SW480 (cell line): ENCODE results near the gene NOG.

Source experiments
- DNase-seq: peaks from one replicate; pipeline ENCODE4 v3.0.0-alpha.2; 2016; ENCODE audit warnings: low spot score

Gene NOG

GRCh38 chr17:56638591-56639051 lies 45.1 kb downstream of the NOG start:
- DNase-seq: no peak

GRCh38 chr17:56639517-56639916 lies 46.0 kb downstream of the NOG start:
- DNase-seq: no peak

GRCh38 chr17:56640116-56640515 lies 46.6 kb downstream of the NOG start:
- DNase-seq: no peak

GRCh38 chr17:56641373-56641772 lies 47.9 kb downstream of the NOG start:
- no peak for DNase-seq

GRCh38 chr17:56641894-56642293 lies 48.4 kb downstream of the NOG start:
- no peak for DNase-seq

GRCh38 chr17:56642424-56642823 lies 48.9 kb downstream of the NOG start:
- DNase-seq: no peak
